ENCODE data around the gene EGFL7. TPM values are rescaled to one million over a fixed set of nuclear protein-coding genes. Genes with fewer than 3 reads are reported as not detected.

The EGFL7 gene
- total and polyA plus RNA-seq, 2 of the 13 experiments (the other 11 are each of a cell fraction or from before 2014, with no cell fraction given): 0.20 to 5.1 TPM

DNA sequence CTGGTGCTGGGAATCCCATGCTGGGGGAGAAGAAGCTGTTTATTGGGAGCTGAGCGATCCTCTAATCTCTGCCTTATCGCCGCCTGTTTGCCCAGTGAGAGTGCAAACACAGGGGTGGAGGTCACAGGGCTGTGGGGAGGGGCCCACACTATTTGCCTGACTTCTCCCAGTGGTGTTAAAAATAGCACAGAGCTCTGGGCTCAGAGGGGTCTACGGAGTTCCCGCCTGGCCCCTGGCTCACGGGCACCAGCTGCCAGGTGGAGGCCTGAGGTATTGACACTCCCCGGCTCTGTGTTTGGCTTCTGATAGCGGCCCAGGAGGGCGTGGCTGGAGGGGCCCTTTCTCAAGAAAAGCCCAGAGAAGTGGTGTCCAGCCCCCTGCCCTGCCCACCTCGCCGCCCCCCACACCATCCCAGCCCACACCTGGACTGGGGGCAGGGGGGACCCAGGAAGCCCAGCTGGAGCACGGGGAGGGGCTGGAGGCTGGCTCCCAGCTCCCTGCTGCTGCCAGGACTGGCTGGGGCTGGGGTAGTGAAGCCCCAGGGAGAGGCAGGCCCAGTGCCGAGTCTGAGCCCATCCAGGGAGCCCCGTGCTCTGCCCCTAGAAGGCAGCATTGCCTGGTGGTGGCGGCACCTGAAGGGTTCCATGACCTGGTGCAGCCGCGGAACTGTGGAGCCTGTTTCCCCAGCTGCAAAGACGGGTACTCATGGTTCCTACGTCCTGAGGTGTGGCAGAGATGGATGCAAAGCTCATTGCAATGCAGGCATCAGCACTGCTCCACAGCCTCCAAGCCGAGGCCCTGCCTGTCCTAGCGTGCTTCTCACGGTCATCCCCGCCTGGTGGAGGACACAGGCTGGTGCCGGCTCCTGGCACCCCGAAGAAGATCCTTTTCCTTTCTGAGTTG lies 35.7 kb upstream of the EGFL7 start (continued):
- TF ChIP-seq, protein P1, sequence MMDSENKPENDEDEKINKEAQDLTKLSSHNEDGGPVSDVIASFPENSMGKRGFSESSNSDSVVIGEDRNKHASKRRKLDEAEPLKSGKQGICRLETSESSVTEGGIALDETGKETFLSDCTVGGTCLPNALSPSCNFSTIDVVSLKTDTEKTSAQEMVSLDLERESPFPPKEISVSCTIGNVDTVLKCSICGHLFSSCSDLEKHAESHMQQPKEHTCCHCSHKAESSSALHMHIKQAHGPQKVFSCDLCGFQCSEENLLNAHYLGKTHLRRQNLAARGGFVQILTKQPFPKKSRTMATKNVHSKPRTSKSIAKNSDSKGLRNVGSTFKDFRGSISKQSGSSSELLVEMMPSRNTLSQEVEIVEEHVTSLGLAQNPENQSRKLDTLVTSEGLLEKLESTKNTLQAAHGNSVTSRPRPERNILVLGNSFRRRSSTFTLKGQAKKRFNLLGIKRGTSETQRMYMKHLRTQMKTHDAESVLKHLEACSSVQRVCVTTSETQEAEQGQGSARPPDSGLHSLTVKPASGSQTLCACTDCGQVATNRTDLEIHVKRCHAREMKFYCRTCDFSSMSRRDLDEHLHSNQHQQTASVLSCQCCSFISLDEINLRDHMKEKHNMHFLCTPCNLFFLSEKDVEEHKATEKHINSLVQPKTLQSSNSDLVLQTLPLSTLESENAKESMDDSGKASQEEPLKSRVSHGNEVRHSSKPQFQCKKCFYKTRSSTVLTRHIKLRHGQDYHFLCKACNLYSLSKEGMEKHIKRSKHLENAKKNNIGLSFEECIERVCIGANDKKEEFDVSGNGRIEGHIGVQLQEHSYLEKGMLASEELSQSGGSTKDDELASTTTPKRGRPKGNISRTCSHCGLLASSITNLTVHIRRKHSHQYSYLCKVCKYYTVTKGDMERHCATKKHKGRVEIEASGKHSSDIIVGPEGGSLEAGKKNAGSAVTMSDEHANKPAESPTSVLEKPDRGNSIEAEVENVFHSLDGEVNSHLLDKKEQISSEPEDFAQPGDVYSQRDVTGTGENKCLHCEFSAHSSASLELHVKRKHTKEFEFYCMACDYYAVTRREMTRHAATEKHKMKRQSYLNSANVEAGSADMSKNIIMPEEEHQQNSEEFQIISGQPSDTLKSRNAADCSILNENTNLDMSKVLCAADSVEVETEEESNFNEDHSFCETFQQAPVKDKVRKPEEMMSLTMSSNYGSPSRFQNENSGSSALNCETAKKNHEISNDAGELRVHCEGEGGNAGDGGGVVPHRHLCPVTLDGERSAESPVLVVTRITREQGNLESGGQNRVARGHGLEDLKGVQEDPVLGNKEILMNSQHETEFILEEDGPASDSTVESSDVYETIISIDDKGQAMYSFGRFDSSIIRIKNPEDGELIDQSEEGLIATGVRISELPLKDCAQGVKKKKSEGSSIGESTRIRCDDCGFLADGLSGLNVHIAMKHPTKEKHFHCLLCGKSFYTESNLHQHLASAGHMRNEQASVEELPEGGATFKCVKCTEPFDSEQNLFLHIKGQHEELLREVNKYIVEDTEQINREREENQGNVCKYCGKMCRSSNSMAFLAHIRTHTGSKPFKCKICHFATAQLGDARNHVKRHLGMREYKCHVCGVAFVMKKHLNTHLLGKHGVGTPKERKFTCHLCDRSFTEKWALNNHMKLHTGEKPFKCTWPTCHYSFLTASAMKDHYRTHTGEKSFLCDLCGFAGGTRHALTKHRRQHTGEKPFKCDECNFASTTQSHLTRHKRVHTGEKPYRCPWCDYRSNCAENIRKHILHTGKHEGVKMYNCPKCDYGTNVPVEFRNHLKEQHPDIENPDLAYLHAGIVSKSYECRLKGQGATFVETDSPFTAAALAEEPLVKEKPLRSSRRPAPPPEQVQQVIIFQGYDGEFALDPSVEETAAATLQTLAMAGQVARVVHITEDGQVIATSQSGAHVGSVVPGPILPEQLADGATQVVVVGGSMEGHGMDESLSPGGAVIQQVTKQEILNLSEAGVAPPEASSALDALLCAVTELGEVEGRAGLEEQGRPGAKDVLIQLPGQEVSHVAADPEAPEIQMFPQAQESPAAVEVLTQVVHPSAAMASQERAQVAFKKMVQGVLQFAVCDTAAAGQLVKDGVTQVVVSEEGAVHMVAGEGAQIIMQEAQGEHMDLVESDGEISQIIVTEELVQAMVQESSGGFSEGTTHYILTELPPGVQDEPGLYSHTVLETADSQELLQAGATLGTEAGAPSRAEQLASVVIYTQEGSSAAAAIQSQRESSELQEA (CRISPR knock-in tag; IDR thresholded peaks at IDR 0.05; ENCODE audit: not compliant biosample characterization): no peak
- TF ChIP-seq ZNF350 (CRISPR knock-in tag; IDR thresholded peaks at IDR 0.05; ENCODE audit: borderline replicate concordance, low read depth): peak; percentile 56; the same call in 1 of the 2 replicates
- no peak for TF ChIP-seq ZNF761 (CRISPR knock-in tag; conservative IDR thresholded peaks at IDR 0.05)
- TF ChIP-seq ZNF530 (CRISPR knock-in tag; IDR thresholded peaks at IDR 0.05; ENCODE audit: low read depth): no peak
- peak; percentile 88 for TF ChIP-seq SKI (IDR thresholded peaks at IDR 0.05; ENCODE audit: partially characterized antibody)
- TF ChIP-seq CBFB (CRISPR knock-in tag; IDR thresholded peaks at IDR 0.05): peak; percentile 94
- TF ChIP-seq HNRNPLL (IDR thresholded peaks at IDR 0.05; ENCODE audit: low read depth, low read length, poor library complexity, severe bottlenecking): no peak
- no peak for TF ChIP-seq FIP1L1 (IDR thresholded peaks at IDR 0.05; ENCODE audit: borderline replicate concordance, insufficient read depth, low read depth, low read length)
- TF ChIP-seq, protein P2, sequence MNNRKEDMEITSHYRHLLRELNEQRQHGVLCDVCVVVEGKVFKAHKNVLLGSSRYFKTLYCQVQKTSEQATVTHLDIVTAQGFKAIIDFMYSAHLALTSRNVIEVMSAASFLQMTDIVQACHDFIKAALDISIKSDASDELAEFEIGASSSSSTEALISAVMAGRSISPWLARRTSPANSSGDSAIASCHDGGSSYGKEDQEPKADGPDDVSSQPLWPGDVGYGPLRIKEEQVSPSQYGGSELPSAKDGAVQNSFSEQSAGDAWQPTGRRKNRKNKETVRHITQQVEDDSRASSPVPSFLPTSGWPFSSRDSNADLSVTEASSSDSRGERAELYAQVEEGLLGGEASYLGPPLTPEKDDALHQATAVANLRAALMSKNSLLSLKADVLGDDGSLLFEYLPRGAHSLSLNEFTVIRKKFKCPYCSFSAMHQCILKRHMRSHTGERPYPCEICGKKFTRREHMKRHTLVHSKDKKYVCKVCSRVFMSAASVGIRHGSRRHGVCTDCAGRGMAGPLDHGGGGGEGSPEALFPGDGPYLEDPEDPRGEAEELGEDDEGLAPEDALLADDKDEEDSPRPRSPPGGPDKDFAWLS (CRISPR knock-in tag; IDR thresholded peaks at IDR 0.05; ENCODE audit: borderline replicate concordance): no peak
- TF ChIP-seq ZNF768 (CRISPR knock-in tag; IDR thresholded peaks at IDR 0.05): no peak
- TF ChIP-seq ZNF777 (CRISPR knock-in tag; IDR thresholded peaks at IDR 0.05): no peak
- no peak for TF ChIP-seq NR1H2 (CRISPR knock-in tag; IDR thresholded peaks at IDR 0.05; ENCODE audit: borderline replicate concordance, low read depth)
- no peak for TF ChIP-seq ZNF891 (CRISPR knock-in tag; IDR thresholded peaks at IDR 0.05)
- TF ChIP-seq NKX3-1 (CRISPR knock-in tag; IDR thresholded peaks at IDR 0.05): peak; percentile 70; the same call in 1 of the 2 replicates
- TF ChIP-seq MEIS2 (CRISPR knock-in tag; IDR thresholded peaks at IDR 0.05): peak; percentile 83; the same call in 1 of the 2 replicates
- TF ChIP-seq ZNF790 (CRISPR knock-in tag; IDR thresholded peaks at IDR 0.05; ENCODE audit: borderline replicate concordance): no peak
- no peak for TF ChIP-seq ZBTB21 (CRISPR knock-in tag; IDR thresholded peaks at IDR 0.05)
- TF ChIP-seq NFATC3 (CRISPR knock-in tag; IDR thresholded peaks at IDR 0.05): no peak
- no peak for TF ChIP-seq ZNF737 (CRISPR knock-in tag; IDR thresholded peaks at IDR 0.05; ENCODE audit: borderline replicate concordance)
- no peak for TF ChIP-seq FOXM1 (CRISPR knock-in tag; IDR thresholded peaks at IDR 0.05)

All from HepG2 (cell line).